SK-N-MC (cell line): ENCODE data around the gene PIK3R2.

Source experiments
- DNase-seq: peaks from one replicate; pipeline ENCODE4 v3.0.0-alpha.2; 2011; ENCODE audit warnings: low read depth, low spot score
- H3K27ac ChIP-seq: fragments of 200-600 bp; sonication (generic); 2 replicates; pipeline ENCODE4 v1.5.1; 2016; ENCODE audit warnings: mixed run types
- H3K36me3 ChIP-seq: fragments of 200-600 bp; sonication (generic); 2 replicates; pipeline ENCODE4 v1.6.1; 2017; ENCODE audit warnings: antibody characterized with exemption, low read length, mixed read lengths; ENCODE audit not compliant: insufficient read depth
- H3K4me3 ChIP-seq: fragments of 200-600 bp; sonication (generic); 2 replicates; pipeline ENCODE4 v1.5.1; 2016
- H3K9ac ChIP-seq: fragments of 200-600 bp; sonication (generic); 2 replicates; pipeline ENCODE4 v1.8.0; 2017; ENCODE audit warnings: mixed run types, mixed read lengths; ENCODE audit not compliant: insufficient read length
- H3K9me3 ChIP-seq: fragments of 200-600 bp; sonication (generic); 2 replicates; pipeline ENCODE4 v1.6.1; 2017; ENCODE audit warnings: low read depth, mild to moderate bottlenecking, antibody characterized with exemption, low read length, moderate library complexity, mixed read lengths
- EZH2 ChIP-seq: fragments of 200-600 bp; sonication (generic); IDR thresholded peaks from one replicate; pipeline ENCODE4 v1.6.1; 2017; ENCODE audit warnings: antibody characterized with exemption
- FOXP2 ChIP-seq: optimal IDR thresholded peaks from 2 replicates; pipeline ENCODE3; 2011; ENCODE audit warnings: mild to moderate bottlenecking, moderate library complexity; ENCODE audit not compliant: insufficient read depth; ENCODE audit errors: extremely low read length, control extremely low read depth
- POLR2AphosphoS5 ChIP-seq: IDR thresholded peaks from 2 replicates; pipeline ENCODE4 v1.6.1; 2012; ENCODE audit warnings: mild to moderate bottlenecking, low read depth, low read length, borderline replicate concordance

Gene PIK3R2

DNA sequence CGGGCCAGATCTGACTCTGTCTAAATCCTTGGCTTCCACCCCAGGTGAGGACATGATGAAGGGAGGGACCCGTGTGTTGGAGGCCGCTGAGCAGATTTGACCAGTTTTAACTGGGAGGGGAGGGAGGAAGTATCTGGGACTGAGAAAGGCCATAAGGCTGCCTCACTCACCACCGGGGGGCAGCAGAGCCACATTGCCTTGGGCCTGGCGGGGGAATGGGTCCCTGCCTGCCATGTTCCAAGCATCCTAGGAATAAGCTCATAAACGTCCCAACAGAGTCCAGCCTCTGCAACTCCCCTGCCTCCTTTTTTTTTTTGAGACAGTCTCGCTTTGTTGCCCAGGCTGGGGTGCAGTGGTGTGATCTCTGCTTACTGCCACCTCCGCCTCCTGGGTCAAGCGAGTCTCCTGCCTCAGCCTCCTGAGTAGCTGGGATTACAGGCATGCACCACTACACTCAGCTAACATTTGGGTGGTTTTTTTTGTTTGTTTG, 39.9 kb upstream of the PIK3R2 start:
- H3K9me3 ChIP-seq: no peaks in the 10 kb centered on the region
- no peak overlapping the region for H3K27ac ChIP-seq
- no peak overlapping the region for H3K4me3 ChIP-seq
- H3K36me3 ChIP-seq: no peaks in the 10 kb centered on the region
- no peak for DNase-seq
- H3K9ac ChIP-seq: no peak overlapping the region
- TF ChIP-seq POLR2AphosphoS5: no peak
- no peak for TF ChIP-seq FOXP2
- no peak for TF ChIP-seq EZH2

DNA sequence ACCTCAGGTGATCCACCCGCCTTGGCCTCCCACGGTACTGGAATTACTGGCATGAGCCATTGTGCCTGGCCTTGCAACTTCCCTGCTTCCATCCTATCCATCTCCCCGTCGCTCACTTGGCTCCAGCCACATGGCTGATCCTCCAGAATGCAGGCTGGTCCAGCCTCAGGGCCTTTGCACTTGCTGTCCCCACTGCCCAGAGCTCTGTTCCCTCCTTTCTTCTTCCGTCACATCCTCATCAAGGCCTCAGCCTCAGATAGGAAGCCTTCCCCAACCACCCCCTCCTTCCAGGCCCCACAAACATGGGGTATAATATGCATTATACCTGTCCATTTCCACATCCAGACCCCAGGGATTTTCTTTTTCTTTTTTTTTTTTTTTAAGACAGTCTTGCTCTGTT, 39.1 kb upstream of the PIK3R2 start:
- no peak for DNase-seq
- Histone ChIP-seq H3K9ac (no peak overlapping the region), H3K27ac (no peak overlapping the region)

DNA sequence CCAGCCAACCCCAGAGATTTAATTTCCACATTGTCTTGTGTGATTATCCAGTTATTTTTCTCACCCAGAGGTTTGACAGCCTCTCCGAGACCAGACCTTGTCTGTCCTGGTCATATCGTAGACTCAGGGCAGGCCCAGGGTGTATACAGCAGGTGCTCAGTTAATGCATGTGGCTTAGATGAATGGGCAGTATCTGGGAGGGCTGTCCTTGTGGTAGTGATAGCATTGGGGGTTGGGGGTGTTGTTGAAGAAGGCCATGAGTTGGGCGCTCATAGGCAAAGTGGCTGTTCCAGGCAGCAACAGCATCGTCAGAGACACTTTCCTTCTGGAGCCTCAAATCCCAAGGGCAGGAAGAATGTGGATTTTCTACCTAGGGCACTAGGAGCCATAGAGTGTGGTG, 38.5 kb upstream of the PIK3R2 start:
- no peaks in the 10 kb centered on the region for H3K36me3 ChIP-seq
- no peak overlapping the region for H3K27ac ChIP-seq
- H3K9ac ChIP-seq: no peak overlapping the region
- TF ChIP-seq FOXP2 (no peak), EZH2 (no peak), POLR2AphosphoS5 (no peak)
- no peak overlapping the region for H3K4me3 ChIP-seq
- DNase-seq: no peak
- H3K9me3 ChIP-seq: no peaks in the 10 kb centered on the region

More for the DNA sequence above, 39.1 kb upstream of the PIK3R2 start:
- H3K4me3 ChIP-seq: no peak overlapping the region
- H3K36me3 ChIP-seq: no peaks in the 10 kb centered on the region
- TF ChIP-seq POLR2AphosphoS5: no peak
- no peak for TF ChIP-seq EZH2
- no peak for TF ChIP-seq FOXP2
- no peaks in the 10 kb centered on the region for H3K9me3 ChIP-seq

GRCh38 chr19:18117364-18117691, 35.6 kb upstream of the PIK3R2 start:
- H3K36me3 ChIP-seq: no peaks in the 10 kb centered on the region
- peak overlapping the region; percentile 92 for H3K4me3 ChIP-seq
- no peak for TF ChIP-seq FOXP2
- no peak for TF ChIP-seq POLR2AphosphoS5
- TF ChIP-seq EZH2: no peak
- no peak for DNase-seq
- no peaks in the 10 kb centered on the region for H3K9me3 ChIP-seq
- 0 out of 2 replicates have a peak overlapping the region, but pooled peaks have one; percentile 25 for H3K27ac ChIP-seq
- H3K9ac ChIP-seq: no peak overlapping the region

GRCh38 chr19:18117692-18118378, 35.1 kb upstream of the PIK3R2 start:
- Histone ChIP-seq H3K9me3 (no peaks in the 10 kb centered on the region), H3K4me3 (peak overlapping the region; percentile 92), H3K27ac (no peak overlapping the region), H3K36me3 (no peaks in the 10 kb centered on the region), H3K9ac (peak overlapping the region; percentile 81)
- TF ChIP-seq EZH2: no peak
- peak; percentile 11 for TF ChIP-seq FOXP2
- no peak for DNase-seq

DNA sequence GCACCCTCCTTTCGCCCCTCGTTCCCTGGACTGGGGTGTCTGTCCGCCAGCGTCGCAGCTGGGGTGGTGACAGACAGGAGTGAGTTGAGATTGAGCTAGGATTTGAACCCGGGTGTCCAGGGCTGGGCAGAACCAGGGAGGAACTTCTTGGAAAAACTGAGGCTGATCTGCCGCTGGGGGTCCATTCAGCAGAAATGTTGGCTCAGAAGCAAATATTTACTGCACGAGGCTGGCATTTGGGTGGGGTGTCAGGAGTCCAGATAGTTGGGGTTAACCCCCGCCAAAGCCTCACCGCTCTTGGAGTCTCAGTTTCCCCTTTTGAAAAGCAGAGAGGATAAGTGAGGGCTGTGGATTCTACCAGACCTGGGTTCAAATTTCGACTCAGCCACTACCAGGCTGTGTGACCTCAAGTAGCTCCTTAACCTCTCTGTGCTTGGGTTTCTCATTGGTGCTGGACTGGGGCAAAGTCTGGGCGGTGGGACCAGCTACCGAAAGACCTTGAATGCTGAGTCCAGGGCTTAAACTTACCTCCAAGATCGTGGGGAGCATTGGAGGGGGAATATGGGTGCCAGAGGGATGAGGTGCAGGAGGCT, 34.4 kb upstream of the PIK3R2 start:
- Histone ChIP-seq H3K27ac (no peak overlapping the region), H3K9ac (peak overlapping the region; percentile 81), H3K36me3 (no peaks in the 10 kb centered on the region), H3K9me3 (no peaks in the 10 kb centered on the region), H3K4me3 (peak overlapping the region; percentile 92)
- TF ChIP-seq FOXP2 (no peak), EZH2 (no peak), POLR2AphosphoS5 (no peak)
- DNase-seq: no peak

- DNase-seq: no peak
Measured at GRCh38 chr19:18119013-18119716, 33.8 kb upstream of the PIK3R2 start.

DNA sequence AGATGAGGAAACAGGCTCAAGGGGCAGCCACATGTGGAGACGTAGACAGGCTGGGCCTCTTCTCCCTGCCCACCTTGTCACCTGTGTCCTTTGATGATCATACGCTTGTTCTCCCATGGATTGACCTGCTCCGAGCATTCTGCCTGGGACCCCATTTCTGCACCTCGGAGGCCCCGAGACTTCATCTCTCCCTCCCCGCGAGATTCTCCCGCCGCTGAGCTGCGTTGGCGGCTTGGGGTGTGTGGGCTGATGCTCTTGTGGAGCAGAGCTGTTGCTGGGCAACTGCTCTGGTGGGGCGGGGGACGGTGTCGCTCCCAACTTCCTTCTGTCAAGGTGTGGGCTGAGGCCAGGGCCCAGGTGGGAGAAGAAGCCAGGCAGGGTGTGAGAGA, 33.3 kb upstream of the PIK3R2 start:
- H3K27ac ChIP-seq: no peak overlapping the region
- TF ChIP-seq EZH2 (no peak), POLR2AphosphoS5 (no peak), FOXP2 (no peak)
- H3K4me3 ChIP-seq: no peak overlapping the region
- no peaks in the 10 kb centered on the region for H3K9me3 ChIP-seq
- H3K36me3 ChIP-seq: peaks cover 3% of the 10 kb centered on the region; the same call in 1 of the 2 replicates
- no peak overlapping the region for H3K9ac ChIP-seq
- no peak for DNase-seq

More at GRCh38 chr19:18119013-18119716, 33.8 kb upstream of the PIK3R2 start:
- Histone ChIP-seq H3K4me3 (peak overlapping the region; percentile 92), H3K9me3 (no peaks in the 10 kb centered on the region), H3K27ac (no peak overlapping the region), H3K9ac (no peak overlapping the region), H3K36me3 (0 out of 2 replicates have a peak, but pooled peaks cover 2% of the 10 kb centered on the region)
- TF ChIP-seq POLR2AphosphoS5 (no peak), EZH2 (no peak), FOXP2 (no peak)
